Thymus (tissue), 11 donors: Measurements from ENCODE around the gene L3MBTL1. TPM values are rescaled to one million over a fixed set of nuclear protein-coding genes. Genes with fewer than 3 reads are reported as not detected.

Experiments
- DNase-seq, 9 donors: peaks; one replicate each; pipeline ENCODE4 v3.0.0-alpha.2; 2013; ENCODE audit warnings: low spot score in 9 of 9, low read depth in 6 of 9, missing footprints in 1 of 9
- H3K27ac ChIP-seq, 2 donors: one replicate each; pipeline ENCODE4 v1.5.1; 2013; ENCODE audit warnings: control low read depth in 1 of 2, low read depth in 1 of 2, low read length in 1 of 2, mild to moderate bottlenecking in 1 of 2, moderate library complexity in 1 of 2
- H3K27me3 ChIP-seq, 2 donors: one replicate each; pipeline ENCODE4 v1.5.1; 2013; ENCODE audit warnings: low read length in 1 of 2; ENCODE audit not compliant: control insufficient read depth in 2 of 2, insufficient read depth in 1 of 2
- H3K36me3 ChIP-seq, 2 donors: one replicate each; pipeline ENCODE4 v1.5.1; 2013; ENCODE audit warnings: low read length in 1 of 2, mild to moderate bottlenecking in 1 of 2, moderate library complexity in 1 of 2; ENCODE audit not compliant: control insufficient read depth in 2 of 2, insufficient read depth in 2 of 2
- H3K4me1 ChIP-seq, 2 donors: one replicate each; pipeline ENCODE4 v1.5.1; 2013; ENCODE audit warnings: low read length in 2 of 2; ENCODE audit not compliant: control insufficient read depth in 2 of 2, insufficient read depth in 2 of 2
- H3K4me3 ChIP-seq, 2 donors: one replicate each; pipeline ENCODE4 v1.5.1; 2013; ENCODE audit warnings: low read length in 2 of 2, control low read depth in 1 of 2, mild to moderate bottlenecking in 1 of 2
- H3K9me3 ChIP-seq, 2 donors: one replicate each; pipeline ENCODE4 v1.5.1; 2013; ENCODE audit warnings: low read length in 1 of 2, mild to moderate bottlenecking in 1 of 2; ENCODE audit not compliant: control insufficient read depth in 2 of 2, insufficient read depth in 1 of 2
- WGBS: extraction: QIAGEN DNeasy Blood & Tissue Kit; methylation state at CpG from one replicate; pipeline ENCODE4 v1.1.7; 2013; 5-methylcytosine and 5-hydroxymethylcytosine counted together
- polyA plus RNA-seq: library from polyadenylated mRNA; stranded (reverse); fragments of 200-250 nt; gene quantifications from one replicate; pipeline ENCODE4 v1.2.3, GENCODE V29; 2013
- total RNA-seq: library from RNA; stranded (reverse); fragments of 120-200 nt; gene quantifications from one replicate; pipeline ENCODE4 v1.2.4, GENCODE V29; 2013
- donor health status: healthy.

L3MBTL1 gene
- total and polyA plus RNA-seq, 2 donors: 3.7 to 13.5 TPM

DNA sequence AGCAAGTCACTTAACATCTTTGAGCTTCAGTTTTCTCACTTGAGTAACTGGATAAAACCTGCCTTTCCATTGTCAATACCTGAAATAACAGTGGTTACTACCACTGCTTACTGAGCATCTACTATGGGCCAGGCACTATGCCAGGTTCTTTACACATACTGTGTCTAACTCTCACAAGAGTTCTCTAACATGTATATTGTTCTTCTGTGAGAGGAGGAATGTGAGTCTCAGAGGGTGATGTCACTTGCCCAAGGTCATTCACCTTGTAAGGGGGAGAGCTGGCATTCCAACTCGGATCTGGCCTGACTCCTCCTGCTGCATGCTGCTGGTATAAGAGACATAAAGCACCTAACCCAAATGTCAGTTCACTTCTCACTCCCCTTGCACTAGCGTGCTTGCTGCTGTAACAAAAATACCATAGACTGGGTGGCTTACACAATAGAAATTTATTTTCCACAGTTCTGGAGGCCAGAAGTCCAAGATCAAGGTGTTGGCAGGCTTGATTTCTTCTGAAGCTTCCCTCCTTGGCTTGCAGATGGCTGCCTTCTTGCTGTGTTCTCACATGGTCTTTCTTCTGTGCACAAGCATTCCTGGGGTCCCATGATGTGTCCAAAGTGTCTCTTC is 29.4 kb downstream of the L3MBTL1 start:
- no peaks in the 10 kb centered on the region for H3K4me1 ChIP-seq
- H3K36me3 ChIP-seq: no peaks in the 10 kb centered on the region
- no peaks in the 10 kb centered on the region for H3K9me3 ChIP-seq
- 94% methylated on average over 2 of the region's 2 CpGs for WGBS
- no peak overlapping the region for H3K4me3 ChIP-seq
- H3K27ac ChIP-seq: no peak overlapping the region
- no peak for DNase-seq
- H3K27me3 ChIP-seq: no peaks in the 10 kb centered on the region

DNA sequence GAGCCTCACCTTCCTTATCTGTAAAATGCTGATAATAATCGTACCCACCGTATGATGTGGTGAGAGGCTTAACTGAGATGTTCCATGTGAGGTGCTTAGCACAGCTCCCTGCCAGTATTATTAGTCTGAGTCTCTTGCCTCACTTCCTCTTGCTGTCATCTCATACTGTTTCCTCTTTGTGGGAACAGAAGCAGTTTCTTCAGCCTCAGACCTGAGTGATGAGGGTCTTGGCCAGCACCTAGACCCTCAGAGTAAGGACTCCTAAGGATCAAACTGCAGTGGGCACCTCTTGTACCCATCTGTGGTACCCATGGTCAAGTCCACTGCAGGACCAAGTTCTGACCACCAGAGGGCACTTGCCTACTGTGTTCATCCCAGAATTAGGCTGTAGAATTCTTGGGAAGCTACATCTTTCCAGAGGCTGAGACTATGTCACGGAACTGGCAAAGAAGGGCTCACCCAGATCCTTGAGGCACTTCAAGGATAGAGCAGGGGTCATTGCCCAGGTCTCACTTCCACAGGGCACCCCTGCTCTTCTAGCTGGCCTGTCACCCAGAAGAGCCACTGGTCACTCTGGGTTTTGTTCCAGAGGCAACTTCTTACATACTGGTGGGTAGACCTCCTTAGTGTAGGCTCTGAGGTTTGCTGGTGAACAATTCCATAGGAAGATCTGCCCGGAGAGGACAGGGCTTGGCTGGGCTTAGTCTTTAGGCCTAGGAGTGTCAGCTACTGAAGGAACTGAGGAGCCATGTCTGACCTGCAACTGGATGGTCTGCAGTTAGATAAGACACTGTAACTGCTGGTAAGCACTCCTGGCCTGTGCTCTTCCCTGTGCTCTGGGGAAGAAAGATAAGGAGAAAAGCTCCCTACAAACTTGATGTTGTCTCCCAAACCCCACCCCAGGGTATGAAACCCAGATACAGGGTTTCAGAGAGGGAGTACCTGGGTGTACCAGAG is 30.7 kb downstream of the L3MBTL1 start:
- H3K27me3 ChIP-seq: no peaks in the 10 kb centered on the region
- H3K27ac ChIP-seq: no peak overlapping the region
- H3K36me3 ChIP-seq: no peaks in the 10 kb centered on the region
- no peaks in the 10 kb centered on the region for H3K4me1 ChIP-seq
- no peaks in the 10 kb centered on the region for H3K9me3 ChIP-seq
- DNase-seq: peak in 5 of 9 donors; percentile 18 to 44 (median 37)
- H3K4me3 ChIP-seq: no peak overlapping the region
- 53% methylated on average over 4 of the region's 4 CpGs for WGBS

DNA sequence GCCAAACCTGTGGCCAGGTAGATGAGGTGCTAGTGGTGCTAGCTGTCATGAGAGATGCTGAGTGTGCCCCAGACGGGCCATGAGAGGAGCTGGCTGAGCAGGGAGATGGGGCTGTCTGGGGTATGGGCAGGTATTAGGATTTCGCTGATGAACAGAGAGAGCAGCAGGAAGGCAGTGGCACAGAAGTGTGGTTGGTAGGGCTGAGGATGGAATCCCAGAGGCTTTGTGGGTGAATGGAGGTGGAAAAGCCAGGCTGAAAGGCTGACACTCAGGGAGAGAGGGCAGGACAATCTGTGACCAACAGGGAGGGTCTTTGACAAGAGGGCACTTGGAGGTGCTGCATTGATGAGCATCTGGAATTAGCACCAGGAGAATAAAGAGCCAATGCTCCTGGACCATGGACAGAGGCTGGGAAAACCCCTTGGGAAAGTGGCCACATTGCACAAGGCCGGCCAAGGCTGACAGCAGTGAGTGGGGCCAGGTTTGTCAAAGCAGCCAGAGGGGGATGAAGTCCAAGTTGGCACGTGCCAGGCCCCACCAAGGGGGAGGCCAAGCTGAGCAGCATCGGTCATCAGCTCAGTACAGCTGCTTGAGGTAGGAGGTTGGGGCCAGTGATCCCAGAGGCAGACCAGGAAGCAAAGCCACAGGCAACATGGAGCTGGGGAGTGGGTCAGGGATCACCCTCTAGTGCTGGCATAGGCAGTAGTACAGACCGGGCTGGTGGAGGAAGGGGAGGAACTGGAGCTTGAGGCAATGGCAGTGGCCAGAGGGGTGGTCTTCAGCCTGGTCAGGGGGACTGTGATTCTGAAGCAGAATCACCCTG is 31.6 kb downstream of the L3MBTL1 start:
- no peaks in the 10 kb centered on the region for H3K9me3 ChIP-seq
- 88% methylated on average over 6 of the region's 6 CpGs for WGBS
- H3K36me3 ChIP-seq: no peaks in the 10 kb centered on the region
- no peak for DNase-seq
- H3K4me1 ChIP-seq: no peaks in the 10 kb centered on the region
- H3K27me3 ChIP-seq: no peaks in the 10 kb centered on the region
- H3K27ac ChIP-seq: no peak overlapping the region
- no peak overlapping the region for H3K4me3 ChIP-seq

DNA sequence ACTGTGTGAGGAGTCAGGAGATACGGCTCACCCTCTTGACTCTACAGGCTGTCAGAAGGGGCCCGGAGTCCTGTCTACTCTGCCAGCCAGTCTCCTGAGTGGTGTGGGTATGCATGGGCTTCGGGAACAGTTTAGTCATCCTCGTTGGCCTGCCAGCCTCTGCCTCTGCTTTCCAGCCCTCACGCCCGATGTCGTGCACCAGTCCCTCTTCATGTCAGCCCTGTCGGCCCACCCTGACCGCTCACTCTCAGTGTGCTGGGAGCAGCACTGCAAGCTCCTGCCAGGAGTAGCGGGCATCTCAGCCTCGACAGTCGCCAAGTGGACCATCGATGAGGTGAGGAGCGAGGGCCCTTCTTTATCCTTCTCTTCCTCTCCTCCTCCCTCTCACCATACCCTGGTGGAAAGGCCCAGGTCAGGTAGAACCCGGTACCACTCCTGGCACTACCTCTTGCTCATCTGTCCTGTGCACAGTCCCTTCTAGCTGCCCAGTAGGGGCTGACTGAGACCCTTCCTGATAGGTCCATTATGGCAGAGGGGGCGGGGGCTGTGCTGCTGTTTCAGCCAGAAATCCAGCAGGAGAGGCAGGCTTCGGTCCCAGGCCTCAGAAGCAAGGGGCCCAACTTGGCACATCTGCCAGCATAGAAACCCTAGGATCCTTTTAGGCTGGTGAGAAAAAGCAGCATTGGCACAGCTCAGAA is 32.6 kb downstream of the L3MBTL1 start:
- H3K36me3 ChIP-seq: no peaks in the 10 kb centered on the region
- H3K27ac ChIP-seq: no peak overlapping the region
- no peaks in the 10 kb centered on the region for H3K4me1 ChIP-seq
- DNase-seq: no peak
- no peaks in the 10 kb centered on the region for H3K9me3 ChIP-seq
- 94% methylated on average over 17 of the region's 17 CpGs for WGBS
- H3K4me3 ChIP-seq: no peak overlapping the region
- no peaks in the 10 kb centered on the region for H3K27me3 ChIP-seq

DNA sequence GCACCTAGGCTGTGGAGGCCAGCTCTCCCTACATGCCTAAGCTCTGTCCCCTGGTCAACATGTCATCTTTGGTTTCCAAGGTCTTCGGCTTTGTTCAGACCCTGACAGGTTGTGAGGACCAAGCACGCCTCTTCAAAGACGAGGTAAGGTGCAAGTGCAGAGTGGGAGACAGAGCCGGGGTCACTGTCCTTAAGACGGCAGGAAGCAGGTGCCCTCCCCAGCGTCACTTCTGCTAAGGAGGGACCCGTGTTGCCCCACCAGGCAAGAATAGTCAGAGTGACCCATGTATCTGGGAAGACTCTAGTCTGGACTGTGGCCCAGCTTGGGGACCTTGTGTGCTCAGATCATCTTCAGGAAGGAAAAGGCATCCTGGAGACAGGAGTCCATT is 33.2 kb downstream of the L3MBTL1 start:
- WGBS: 97% methylated on average over 7 of the region's 7 CpGs
- no peaks in the 10 kb centered on the region for H3K9me3 ChIP-seq
- no peak for DNase-seq
- no peaks in the 10 kb centered on the region for H3K4me1 ChIP-seq
- no peaks in the 10 kb centered on the region for H3K27me3 ChIP-seq
- no peak overlapping the region for H3K27ac ChIP-seq
- no peak overlapping the region for H3K4me3 ChIP-seq
- no peaks in the 10 kb centered on the region for H3K36me3 ChIP-seq

DNA sequence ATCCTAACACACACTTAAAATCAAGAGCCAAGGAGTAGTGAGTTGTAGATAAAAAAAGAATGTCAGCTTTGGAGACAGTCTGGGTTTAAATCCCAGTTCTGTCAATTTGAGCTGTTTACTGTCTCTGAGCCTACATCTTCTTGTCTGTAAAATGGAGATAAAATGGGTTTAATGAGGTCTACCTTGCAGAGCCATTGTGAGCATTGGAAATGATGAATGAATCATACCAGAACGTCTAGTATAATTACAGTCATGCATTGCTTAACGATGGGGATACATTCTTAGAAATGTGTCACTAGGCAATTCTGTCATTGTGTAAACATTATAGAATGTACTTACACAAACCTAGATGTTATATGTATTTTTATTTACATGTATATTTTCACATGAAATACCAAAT is 33.7 kb downstream of the L3MBTL1 start:
- Histone ChIP-seq H3K9me3 (no peaks in the 10 kb centered on the region), H3K27ac (no peak overlapping the region), H3K4me1 (no peaks in the 10 kb centered on the region), H3K27me3 (no peaks in the 10 kb centered on the region), H3K4me3 (no peak overlapping the region), H3K36me3 (no peaks in the 10 kb centered on the region)
- WGBS: 92% methylated on average over 2 of the region's 2 CpGs
- DNase-seq: no peak

DNA sequence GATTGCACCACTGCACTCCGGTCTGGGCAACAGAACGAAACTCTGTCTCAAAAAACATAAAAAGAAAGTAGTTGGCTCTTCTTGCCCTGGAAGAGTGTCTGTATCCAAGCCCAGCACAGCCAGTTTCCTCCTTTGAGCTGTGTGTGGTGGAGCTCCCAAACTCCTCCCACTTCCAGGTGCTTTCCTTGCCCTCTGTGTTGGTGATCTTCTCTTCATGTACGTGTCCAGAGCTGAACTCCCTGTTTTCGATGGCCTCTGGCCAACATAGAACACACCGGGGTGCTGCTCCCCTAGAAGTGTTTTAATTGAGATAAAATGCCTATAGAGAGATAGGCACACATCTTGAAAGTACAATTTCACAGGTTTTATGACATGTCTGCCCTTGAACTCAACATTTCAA is 34.7 kb downstream of the L3MBTL1 start:
- H3K4me1 ChIP-seq: no peaks in the 10 kb centered on the region
- DNase-seq: no peak
- no peaks in the 10 kb centered on the region for H3K27me3 ChIP-seq
- no peak overlapping the region for H3K4me3 ChIP-seq
- H3K27ac ChIP-seq: no peak overlapping the region
- 93% methylated on average over 5 of the region's 5 CpGs for WGBS
- no peaks in the 10 kb centered on the region for H3K36me3 ChIP-seq
- H3K9me3 ChIP-seq: no peaks in the 10 kb centered on the region

DNA sequence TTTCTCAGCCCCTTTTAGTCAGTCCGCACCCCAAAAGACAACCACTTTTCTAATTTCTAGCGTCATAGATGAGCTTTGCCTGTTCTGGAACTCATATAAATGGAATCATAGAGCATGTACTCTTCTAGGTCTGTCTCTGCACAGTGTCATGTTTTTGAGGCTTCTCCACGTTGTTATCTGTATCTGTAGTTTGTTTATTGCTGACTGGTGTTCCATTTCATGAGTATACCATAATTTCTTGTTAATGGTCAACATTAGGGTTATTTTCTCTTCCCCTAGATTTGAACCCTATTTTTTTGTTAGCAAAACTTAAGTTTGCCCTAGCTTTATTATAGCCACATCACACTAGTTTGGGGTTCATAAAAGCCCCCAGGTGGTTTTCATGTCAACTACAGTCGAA is 35.2 kb downstream of the L3MBTL1 start:
- no peak overlapping the region for H3K27ac ChIP-seq
- H3K36me3 ChIP-seq: no peaks in the 10 kb centered on the region
- no peak for DNase-seq
- no peaks in the 10 kb centered on the region for H3K4me1 ChIP-seq
- H3K27me3 ChIP-seq: no peaks in the 10 kb centered on the region
- 81% methylated on average over 4 of the region's 4 CpGs for WGBS
- H3K9me3 ChIP-seq: no peaks in the 10 kb centered on the region
- H3K4me3 ChIP-seq: no peak overlapping the region
